Colonic mucosa (tissue), 4 donors: Measurements from ENCODE around the gene TNFRSF1B. TPM values are rescaled to one million over a fixed set of nuclear protein-coding genes. Genes with fewer than 3 reads are reported as not detected.
A peak's percentile ranks its signal among the peaks of the same experiment; 100 is the strongest.

Experiments used
- DNase-seq: peaks from one replicate; pipeline ENCODE4 v3.0.0-alpha.2; 2020
- H3K27ac ChIP-seq: fragments of 200-600 bp; one replicate; pipeline ENCODE4 v1.8.0; 2021
- H3K27me3 ChIP-seq: fragments of 200-600 bp; one replicate; pipeline ENCODE4 v1.8.0; 2021
- H3K36me3 ChIP-seq: fragments of 200-600 bp; one replicate; pipeline ENCODE4 v1.8.0; 2021
- H3K4me1 ChIP-seq: fragments of 200-600 bp; one replicate; pipeline ENCODE4 v1.8.0; 2021; ENCODE audit warnings: mild to moderate bottlenecking
- H3K4me3 ChIP-seq: fragments of 200-600 bp; one replicate; pipeline ENCODE4 v1.8.0; 2021
- H3K9ac ChIP-seq, 2 donors: one replicate each; pipeline ENCODE4 v1.7.0; 2013; ENCODE audit warnings: control low read depth in 2 of 2, low read depth in 2 of 2, low read length in 2 of 2
- H3K9me3 ChIP-seq: fragments of 200-600 bp; one replicate; pipeline ENCODE4 v1.8.0; 2021
- intact Hi-C: fragments of 100-400 bp; cut with DNase I; formaldehyde crosslinking; loops from one replicate; pipeline ENCODE4 v1.14.1; 2022
- total RNA-seq, 2 donors: library from RNA; stranded (reverse); fragmentation: NEBNext Ultra II Directional in 1 of 2; extraction: Animal tissue kit (Norgen Biotek cat#: 25700) in 1 of 2; gene quantifications; one replicate each; pipeline ENCODE4 v1.2.1, GENCODE V29; 2021
- TF ChIP-seq, protein P1 (sequence below): fragments of 200-600 bp; IDR thresholded peaks from one replicate; pipeline ENCODE4 v1.8.0; 2022; ENCODE audit warnings: antibody characterized with exemption, mild to moderate bottlenecking
- donor health status: healthy.
- donor health status: DM: no; HTN: no; CAD: no.
- donor health status: DM: no; HTN: no; CAD: no.

The TNFRSF1B gene
- total RNA-seq, 2 donors from 2014 or later, result 27.2 to 28.1 TPM

DNA sequence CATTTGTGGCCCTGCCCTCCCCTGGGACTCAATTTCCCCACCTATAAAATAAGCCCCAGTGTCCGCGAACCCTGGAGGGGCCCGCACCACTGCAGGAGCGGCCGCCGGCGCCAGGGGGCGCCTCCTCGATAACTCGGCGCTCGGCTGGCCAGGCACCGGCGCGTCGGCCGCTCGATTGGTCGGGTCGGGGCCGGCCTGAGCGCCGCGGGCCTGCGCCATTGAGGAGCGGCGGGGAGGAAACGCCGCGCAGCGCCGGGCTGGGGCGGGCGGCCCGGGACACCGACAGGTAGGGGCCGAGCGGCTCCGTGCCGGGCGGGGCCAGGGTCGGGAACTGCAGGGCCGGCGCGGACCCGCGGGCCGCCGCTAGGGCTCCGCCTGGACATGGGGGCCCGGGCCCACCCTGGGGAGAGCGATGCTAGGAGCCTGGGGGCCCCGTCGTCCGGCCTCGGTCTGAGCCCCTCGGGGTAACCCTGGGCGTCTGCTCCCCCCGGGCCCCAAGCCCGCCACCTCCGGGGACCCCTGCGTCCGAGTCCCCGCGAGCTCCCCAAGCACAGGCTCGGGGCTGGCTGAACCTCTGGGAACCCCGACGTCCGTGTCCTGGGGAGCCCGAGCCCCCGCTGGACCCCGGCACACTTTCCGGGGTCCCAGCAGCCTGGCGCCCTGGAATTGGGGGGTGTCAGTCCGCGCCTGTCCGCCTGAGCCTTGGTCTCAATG lies 63.2 kb downstream of the TNFRSF1B start, which contains the start of gene VPS13D:
TSS of gene VPS13D (plus strand) at position 196 of the 714 bp plus-strand sequence. CDS start 4,237 bp downstream, outside the sequence.
- Histone ChIP-seq H3K36me3 (no peaks in the 10 kb centered on the region), H3K4me3 (peak within 1 kb of the TSS; percentile 100), H3K27ac (peak within 1 kb of the TSS; percentile 77), H3K4me1 (peaks cover 4% of the 10 kb centered on the region), H3K9ac (peak within 1 kb of the TSS; percentile 95 to 99), H3K27me3 (no peaks in the 10 kb centered on the region), H3K9me3 (no peaks in the 10 kb centered on the region)
- TF ChIP-seq, protein P1, sequence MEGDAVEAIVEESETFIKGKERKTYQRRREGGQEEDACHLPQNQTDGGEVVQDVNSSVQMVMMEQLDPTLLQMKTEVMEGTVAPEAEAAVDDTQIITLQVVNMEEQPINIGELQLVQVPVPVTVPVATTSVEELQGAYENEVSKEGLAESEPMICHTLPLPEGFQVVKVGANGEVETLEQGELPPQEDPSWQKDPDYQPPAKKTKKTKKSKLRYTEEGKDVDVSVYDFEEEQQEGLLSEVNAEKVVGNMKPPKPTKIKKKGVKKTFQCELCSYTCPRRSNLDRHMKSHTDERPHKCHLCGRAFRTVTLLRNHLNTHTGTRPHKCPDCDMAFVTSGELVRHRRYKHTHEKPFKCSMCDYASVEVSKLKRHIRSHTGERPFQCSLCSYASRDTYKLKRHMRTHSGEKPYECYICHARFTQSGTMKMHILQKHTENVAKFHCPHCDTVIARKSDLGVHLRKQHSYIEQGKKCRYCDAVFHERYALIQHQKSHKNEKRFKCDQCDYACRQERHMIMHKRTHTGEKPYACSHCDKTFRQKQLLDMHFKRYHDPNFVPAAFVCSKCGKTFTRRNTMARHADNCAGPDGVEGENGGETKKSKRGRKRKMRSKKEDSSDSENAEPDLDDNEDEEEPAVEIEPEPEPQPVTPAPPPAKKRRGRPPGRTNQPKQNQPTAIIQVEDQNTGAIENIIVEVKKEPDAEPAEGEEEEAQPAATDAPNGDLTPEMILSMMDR, result peak; percentile 93
- intact Hi-C loops, result no loop called here
- DNase-seq, result peak; percentile 83

DNA sequence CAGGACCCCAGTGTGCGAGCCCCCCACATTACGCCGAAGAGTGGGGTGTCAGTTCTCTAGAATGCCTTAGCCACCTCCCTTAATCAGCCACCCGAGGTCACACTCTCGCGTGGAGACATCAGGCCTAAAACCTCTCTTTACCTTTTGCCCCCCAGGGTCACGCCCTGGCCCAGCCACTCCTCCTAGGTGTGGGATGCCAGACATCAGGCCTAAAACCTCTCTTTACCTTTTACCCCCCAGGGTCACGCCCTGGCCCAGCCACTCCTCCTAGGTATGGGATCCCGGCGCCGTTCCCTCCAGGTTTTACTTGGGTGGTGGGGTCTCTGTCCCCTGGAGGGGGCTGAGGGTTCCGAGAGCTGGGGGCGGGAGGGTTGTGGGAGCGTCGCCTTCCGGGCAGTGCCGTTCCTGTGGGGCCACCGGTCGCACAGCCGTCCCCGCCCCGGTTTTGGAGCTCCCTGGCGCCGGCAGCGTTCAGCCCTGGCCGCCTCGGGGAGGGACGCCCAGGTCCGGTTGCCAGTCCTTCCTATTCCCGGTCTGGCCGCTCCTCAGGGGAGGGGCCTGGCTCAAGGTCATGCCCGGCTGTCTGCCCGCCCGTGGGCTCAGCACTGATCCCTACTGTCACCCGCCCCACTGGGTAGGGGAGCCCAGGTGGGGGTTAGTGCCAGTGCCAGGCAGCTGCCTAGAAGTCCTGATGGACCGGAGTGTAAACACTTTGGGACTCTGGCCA lies 63.9 kb downstream of the TNFRSF1B start:
- Histone ChIP-seq H3K27ac (peak overlapping the region; percentile 77), H3K4me3 (peak overlapping the region; percentile 100), H3K9ac (peak overlapping the region; percentile 95 to 99), H3K9me3 (no peaks in the 10 kb centered on the region), H3K4me1 (peaks cover 4% of the 10 kb centered on the region), H3K27me3 (no peaks in the 10 kb centered on the region), H3K36me3 (no peaks in the 10 kb centered on the region)
- intact Hi-C loops, result no loop called here
- DNase-seq, result peak; percentile 64
- TF ChIP-seq, protein P1, result no peak

DNA sequence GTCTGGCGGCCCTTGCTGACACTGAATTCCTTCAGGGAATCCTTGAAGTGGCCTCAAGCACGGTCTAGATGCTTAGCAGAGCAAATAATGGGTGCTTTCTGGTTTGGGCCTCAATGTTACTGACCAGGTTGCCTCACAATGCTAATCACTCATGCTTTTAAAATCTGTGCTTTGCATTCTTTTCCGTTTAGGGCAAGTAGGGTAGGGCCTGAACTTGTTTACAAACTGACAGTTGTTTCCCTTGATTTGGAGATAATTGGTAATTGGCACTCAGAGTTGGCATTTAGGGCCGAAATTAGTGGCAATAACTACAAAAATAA lies 64.4 kb downstream of the TNFRSF1B start:
- Histone ChIP-seq H3K9ac (peak overlapping the region in 1 of 2 donors; percentile 95), H3K4me1 (peaks cover 4% of the 10 kb centered on the region), H3K27me3 (no peaks in the 10 kb centered on the region), H3K36me3 (no peaks in the 10 kb centered on the region), H3K4me3 (peak overlapping the region; percentile 100), H3K27ac (peak overlapping the region; percentile 77), H3K9me3 (no peaks in the 10 kb centered on the region)
- DNase-seq, result no peak
- TF ChIP-seq, protein P1, result no peak
- intact Hi-C loops, result no loop called here

DNA sequence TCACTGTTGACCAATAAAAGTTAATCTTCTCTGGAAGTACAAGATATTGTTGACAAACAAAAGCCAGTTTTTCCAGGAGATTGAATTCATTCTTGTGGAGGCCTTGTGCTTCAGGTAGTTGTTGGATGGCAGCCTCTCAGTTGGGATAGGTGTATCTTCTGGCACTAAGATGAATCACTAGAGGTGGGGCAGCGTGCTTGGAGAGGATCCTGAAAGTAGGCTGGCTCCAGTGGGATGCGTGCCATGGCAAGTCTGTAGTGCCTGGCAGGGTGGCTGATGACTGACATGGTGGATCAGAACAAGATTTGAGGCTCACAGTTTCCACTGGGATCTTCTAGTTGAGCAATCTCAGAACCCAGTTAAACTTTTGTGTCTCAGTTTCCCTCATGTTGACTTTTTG lies 65.4 kb downstream of the TNFRSF1B start:
- Histone ChIP-seq H3K36me3 (no peaks in the 10 kb centered on the region), H3K9me3 (no peaks in the 10 kb centered on the region), H3K4me1 (peaks cover 4% of the 10 kb centered on the region), H3K27ac (no peak overlapping the region), H3K4me3 (no peak overlapping the region), H3K27me3 (no peaks in the 10 kb centered on the region), H3K9ac (no peak overlapping the region)
- intact Hi-C loops, result no loop called here
- TF ChIP-seq, protein P1, result no peak
- peak; percentile 33 for DNase-seq

DNA sequence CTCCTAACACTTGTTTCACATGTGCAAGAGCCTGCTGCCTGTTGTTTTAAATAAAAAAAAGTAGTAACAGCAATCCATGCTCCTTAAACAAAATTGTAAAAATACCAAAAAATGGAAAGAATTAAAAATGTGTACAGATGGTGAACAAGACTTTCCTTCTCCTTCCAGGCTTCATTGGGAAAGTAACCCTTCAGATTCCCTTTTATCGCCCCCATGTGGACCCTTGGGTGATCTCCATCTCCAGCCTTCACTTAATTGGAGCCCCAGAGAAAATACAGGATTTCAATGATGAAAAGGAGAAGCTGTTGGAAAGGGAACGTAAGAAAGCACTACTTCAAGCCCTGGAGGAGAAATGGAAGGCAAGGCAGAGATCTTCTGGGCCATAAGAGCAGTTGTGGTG lies 77.3 kb downstream of the TNFRSF1B start:
- Histone ChIP-seq H3K27ac (no peak overlapping the region), H3K27me3 (no peaks in the 10 kb centered on the region), H3K4me3 (no peak overlapping the region), H3K9me3 (no peaks in the 10 kb centered on the region), H3K36me3 (peaks cover 3% of the 10 kb centered on the region), H3K9ac (no peak overlapping the region), H3K4me1 (no peaks in the 10 kb centered on the region)
- no peak for DNase-seq
- intact Hi-C loops, result no loop called here
- TF ChIP-seq, protein P1, result no peak
